ENCODE data around the gene DMXL1. TPM values are rescaled to one million over a fixed set of nuclear protein-coding genes. Genes with fewer than 3 reads are reported as not detected.

Gene DMXL1
- total RNA-seq, 1 experiment from 2014 or later: 20.6 TPM

GRCh38 chr5:119031011-119031886, 39.6 kb upstream of the DMXL1 start:
- H3K27me3 ChIP-seq (ENCODE audit: low read length): no peaks in the 10 kb centered on the region
- H3K9me3 ChIP-seq (ENCODE audit: low read length): no peaks in the 10 kb centered on the region
- H3K4me3 ChIP-seq (ENCODE audit: low read length): no peak overlapping the region
- no peak overlapping the region for H3K4me2 ChIP-seq (ENCODE audit: low read length)
- no TSS peak for BruUV-seq (replicated peaks)
- H3K9me2 ChIP-seq (replicated peaks; ENCODE audit: low read length): no peaks in the 10 kb centered on the region
- no peak for DNase-seq
- CTCF ChIA-PET: no interaction called here
- no peak overlapping the region for H3K9ac ChIP-seq (ENCODE audit: low read length)
- peaks cover 6% of the 10 kb centered on the region for H3K4me1 ChIP-seq (ENCODE audit: insufficient read depth, low read length)
- TF ChIP-seq CTCF (conservative IDR thresholded peaks at IDR 0.05; ENCODE audit: low read depth, low read length) (no peak), EZH2phosphoT487 (IDR thresholded peaks at IDR 0.05; ENCODE audit: borderline replicate concordance, low read length) (no peak), EZH2 (IDR thresholded peaks at IDR 0.05; ENCODE audit: low read length, unreplicated experiment) (no peak)
- no peaks in the 10 kb centered on the region for H3K36me3 ChIP-seq (ENCODE audit: low read depth, low read length)
- POLR2A ChIA-PET (ENCODE audit: unreplicated experiment): interaction anchor here (0.7 kb wide), 1 partner anchor 374 kb away, joined by 4 read pairs; no protein-coding TSS in a partner anchor
- no peak overlapping the region for H2AFZ ChIP-seq (ENCODE audit: low read length)
- H4K20me1 ChIP-seq (ENCODE audit: low read length): no peaks in the 10 kb centered on the region
- intact Hi-C loops (cut with micrococcal nuclease): no loop called here
- H3K79me2 ChIP-seq (ENCODE audit: low read length): no peaks in the 10 kb centered on the region
- H3K27ac ChIP-seq (ENCODE audit: low read length): no peak overlapping the region
- no peaks in the 10 kb centered on the region for H3F3A ChIP-seq (ENCODE audit: low read length, unreplicated experiment)
- no peak for ATAC-seq

GRCh38 chr5:119031905-119032304, 39.0 kb upstream of the DMXL1 start:
- POLR2A ChIA-PET (ENCODE audit: unreplicated experiment): no interaction called here
- Histone ChIP-seq H3K4me3 (ENCODE audit: low read length) (no peak overlapping the region), H3K9ac (ENCODE audit: low read length) (no peak overlapping the region), H3K4me1 (ENCODE audit: insufficient read depth, low read length) (peaks cover 10% of the 10 kb centered on the region), H3K27me3 (ENCODE audit: low read length) (no peaks in the 10 kb centered on the region), H3K9me2 (replicated peaks; ENCODE audit: low read length) (no peaks in the 10 kb centered on the region), H3F3A (ENCODE audit: low read length, unreplicated experiment) (no peaks in the 10 kb centered on the region), H2AFZ (ENCODE audit: low read length) (no peak overlapping the region), H3K79me2 (ENCODE audit: low read length) (no peaks in the 10 kb centered on the region), H3K27ac (ENCODE audit: low read length) (no peak overlapping the region), H3K9me3 (ENCODE audit: low read length) (no peaks in the 10 kb centered on the region), H4K20me1 (ENCODE audit: low read length) (no peaks in the 10 kb centered on the region), H3K4me2 (ENCODE audit: low read length) (no peak overlapping the region), H3K36me3 (ENCODE audit: low read depth, low read length) (no peaks in the 10 kb centered on the region)
- intact Hi-C loops (cut with micrococcal nuclease): no loop called here
- DNase-seq (no peak), ATAC-seq (no peak)
- no peak for TF ChIP-seq EZH2phosphoT487 (IDR thresholded peaks at IDR 0.05; ENCODE audit: borderline replicate concordance, low read length)
- no peak for TF ChIP-seq CTCF (conservative IDR thresholded peaks at IDR 0.05; ENCODE audit: low read depth, low read length)
- no peak for TF ChIP-seq EZH2 (IDR thresholded peaks at IDR 0.05; ENCODE audit: low read length, unreplicated experiment)
- CTCF ChIA-PET: no interaction called here
- BruUV-seq (replicated peaks): no TSS peak

- H3K79me2 ChIP-seq (ENCODE audit: low read length): no peaks in the 10 kb centered on the region
- H4K20me1 ChIP-seq (ENCODE audit: low read length): no peaks in the 10 kb centered on the region
- no peaks in the 10 kb centered on the region for H3F3A ChIP-seq (ENCODE audit: low read length, unreplicated experiment)
- TF ChIP-seq CTCF (conservative IDR thresholded peaks at IDR 0.05; ENCODE audit: low read depth, low read length) (no peak), EZH2 (IDR thresholded peaks at IDR 0.05; ENCODE audit: low read length, unreplicated experiment) (no peak), EZH2phosphoT487 (IDR thresholded peaks at IDR 0.05; ENCODE audit: borderline replicate concordance, low read length) (no peak)
- H3K4me1 ChIP-seq (ENCODE audit: insufficient read depth, low read length): peaks cover 15% of the 10 kb centered on the region
- intact Hi-C loops (cut with micrococcal nuclease): no loop called here
- no peak overlapping the region for H3K4me3 ChIP-seq (ENCODE audit: low read length)
- H3K36me3 ChIP-seq (ENCODE audit: low read depth, low read length): no peaks in the 10 kb centered on the region
- BruUV-seq (replicated peaks): no TSS peak
- H2AFZ ChIP-seq (ENCODE audit: low read length): no peak overlapping the region
- ATAC-seq: no peak
- H3K9me3 ChIP-seq (ENCODE audit: low read length): no peaks in the 10 kb centered on the region
- H3K27me3 ChIP-seq (ENCODE audit: low read length): no peaks in the 10 kb centered on the region
- H3K9ac ChIP-seq (ENCODE audit: low read length): no peak overlapping the region
- no peaks in the 10 kb centered on the region for H3K9me2 ChIP-seq (replicated peaks; ENCODE audit: low read length)
- H3K4me2 ChIP-seq (ENCODE audit: low read length): no peak overlapping the region
- ChIA-PET CTCF (no interaction called here), POLR2A (ENCODE audit: unreplicated experiment) (no interaction called here)
- no peak overlapping the region for H3K27ac ChIP-seq (ENCODE audit: low read length)
- DNase-seq: no peak
These were observed 38.2 kb upstream of the DMXL1 start for GRCh38 chr5:119032656-119033055.
